ENCODE results near the gene IGFBP6.

Gene IGFBP6

DNA sequence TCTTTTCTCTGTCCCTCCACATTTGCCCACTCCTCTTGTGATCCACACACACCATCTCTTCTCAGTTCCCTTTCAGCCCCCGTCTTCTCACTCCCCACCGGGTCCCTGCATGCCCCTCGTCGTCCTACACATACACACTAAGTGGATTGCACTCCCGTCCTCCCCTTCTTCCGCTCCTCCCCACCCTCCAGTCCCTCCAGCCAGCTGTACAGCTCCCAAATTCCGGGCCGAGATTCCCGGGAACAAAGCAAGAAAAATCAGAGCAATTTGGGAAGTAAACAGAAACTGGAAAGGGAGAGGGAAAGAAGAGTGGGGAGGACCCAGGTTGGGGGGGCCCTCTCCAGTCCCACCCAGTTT is 282 bp upstream of the IGFBP6 start:
- TF ChIP-seq, protein P1, sequence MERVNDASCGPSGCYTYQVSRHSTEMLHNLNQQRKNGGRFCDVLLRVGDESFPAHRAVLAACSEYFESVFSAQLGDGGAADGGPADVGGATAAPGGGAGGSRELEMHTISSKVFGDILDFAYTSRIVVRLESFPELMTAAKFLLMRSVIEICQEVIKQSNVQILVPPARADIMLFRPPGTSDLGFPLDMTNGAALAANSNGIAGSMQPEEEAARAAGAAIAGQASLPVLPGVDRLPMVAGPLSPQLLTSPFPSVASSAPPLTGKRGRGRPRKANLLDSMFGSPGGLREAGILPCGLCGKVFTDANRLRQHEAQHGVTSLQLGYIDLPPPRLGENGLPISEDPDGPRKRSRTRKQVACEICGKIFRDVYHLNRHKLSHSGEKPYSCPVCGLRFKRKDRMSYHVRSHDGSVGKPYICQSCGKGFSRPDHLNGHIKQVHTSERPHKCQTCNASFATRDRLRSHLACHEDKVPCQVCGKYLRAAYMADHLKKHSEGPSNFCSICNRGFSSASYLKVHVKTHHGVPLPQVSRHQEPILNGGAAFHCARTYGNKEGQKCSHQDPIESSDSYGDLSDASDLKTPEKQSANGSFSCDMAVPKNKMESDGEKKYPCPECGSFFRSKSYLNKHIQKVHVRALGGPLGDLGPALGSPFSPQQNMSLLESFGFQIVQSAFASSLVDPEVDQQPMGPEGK (CRISPR knock-in tag; IDR thresholded peaks at IDR 0.05; ENCODE audit: borderline replicate concordance): peak; percentile 19; the same call in 1 of the 2 replicates
- no peak for TF ChIP-seq CSDC2 (CRISPR knock-in tag; IDR thresholded peaks at IDR 0.05)
- ATAC-seq: peak; percentile 18

DNA sequence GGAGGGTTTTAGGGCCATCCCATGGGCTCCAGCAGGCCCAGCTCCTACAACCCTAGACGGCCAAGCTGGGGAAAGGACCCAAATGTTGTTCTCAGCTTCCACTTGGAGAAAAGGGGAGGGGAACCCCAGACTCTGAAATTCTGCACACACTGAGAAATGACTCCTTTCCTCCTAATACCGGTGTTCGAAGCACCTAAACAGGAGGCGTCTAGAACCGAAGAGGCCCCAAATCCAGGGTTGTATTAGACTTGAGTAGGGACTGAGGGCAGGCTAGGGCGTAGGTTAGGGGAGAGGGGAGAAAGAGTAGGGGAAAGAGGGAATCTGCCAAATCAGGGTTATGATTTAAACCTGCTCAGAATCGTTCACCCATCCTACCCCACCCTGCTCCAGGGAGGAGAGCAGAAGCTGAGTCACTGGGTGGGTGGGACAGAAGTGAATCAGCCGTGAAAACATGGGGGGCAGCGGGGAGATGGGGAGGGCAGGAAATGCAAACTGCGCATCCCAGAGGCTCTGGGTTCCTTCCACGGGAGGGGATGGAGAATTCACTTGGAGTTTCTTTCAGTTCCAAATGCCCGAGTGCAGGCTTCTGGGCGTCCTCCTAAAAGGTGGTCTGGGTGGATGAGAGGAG is 1.0 kb downstream of the IGFBP6 start:
- ATAC-seq: peak; percentile 60
- TF ChIP-seq ZNF70 (CRISPR knock-in tag; IDR thresholded peaks at IDR 0.05): no peak
- no peak for TF ChIP-seq TOX (CRISPR knock-in tag; IDR thresholded peaks at IDR 0.05; ENCODE audit: borderline replicate concordance)
- TF ChIP-seq TCF4 (CRISPR knock-in tag; IDR thresholded peaks at IDR 0.05; ENCODE audit: borderline replicate concordance): no peak
- TF ChIP-seq CSDC2 (CRISPR knock-in tag; IDR thresholded peaks at IDR 0.05): no peak
- no peak for TF ChIP-seq OSR1 (CRISPR knock-in tag; IDR thresholded peaks at IDR 0.05)
- TF ChIP-seq, protein P1 (CRISPR knock-in tag; IDR thresholded peaks at IDR 0.05; ENCODE audit: borderline replicate concordance): peak; percentile 93; the same call in 1 of the 2 replicates

DNA sequence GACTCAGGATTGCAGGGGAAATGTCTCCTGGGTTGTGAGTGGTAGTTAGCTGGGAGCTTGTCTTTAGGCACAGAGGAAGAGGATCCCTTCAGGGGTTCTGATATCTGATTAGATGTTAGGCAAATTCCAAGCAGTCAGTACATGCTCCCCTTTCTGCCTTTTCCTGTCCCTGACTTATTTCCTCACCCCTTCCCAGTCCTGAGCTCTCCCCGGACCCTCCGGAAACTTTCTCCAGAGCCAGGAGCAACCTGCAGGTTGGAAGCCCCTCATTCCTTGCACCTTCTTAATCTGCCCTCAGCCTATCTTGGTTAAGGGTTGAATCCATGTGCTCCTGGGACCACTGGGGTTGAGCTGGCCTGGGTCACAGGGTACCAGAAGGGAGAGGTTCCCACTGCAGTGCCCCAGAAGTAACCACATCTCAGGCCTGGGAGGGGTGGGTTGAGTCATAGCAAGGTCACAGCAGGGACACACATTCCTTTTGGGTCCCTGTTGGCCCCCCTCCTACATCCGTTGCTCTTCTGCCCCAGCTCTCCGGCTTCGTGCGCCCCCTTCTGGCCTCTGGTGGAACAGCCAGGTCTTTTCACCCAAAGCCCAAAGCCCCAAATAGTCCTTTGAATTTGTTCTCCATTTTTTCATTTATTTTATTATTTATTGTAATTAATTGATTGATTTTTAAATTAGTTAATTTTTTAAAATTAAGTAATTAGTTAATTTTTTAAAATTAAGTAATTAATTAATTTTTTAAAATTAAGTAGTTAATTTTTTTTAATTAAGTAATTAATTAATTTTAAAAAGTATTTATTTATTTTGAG is 1.8 kb downstream of the IGFBP6 start:
- TF ChIP-seq, protein P2, sequence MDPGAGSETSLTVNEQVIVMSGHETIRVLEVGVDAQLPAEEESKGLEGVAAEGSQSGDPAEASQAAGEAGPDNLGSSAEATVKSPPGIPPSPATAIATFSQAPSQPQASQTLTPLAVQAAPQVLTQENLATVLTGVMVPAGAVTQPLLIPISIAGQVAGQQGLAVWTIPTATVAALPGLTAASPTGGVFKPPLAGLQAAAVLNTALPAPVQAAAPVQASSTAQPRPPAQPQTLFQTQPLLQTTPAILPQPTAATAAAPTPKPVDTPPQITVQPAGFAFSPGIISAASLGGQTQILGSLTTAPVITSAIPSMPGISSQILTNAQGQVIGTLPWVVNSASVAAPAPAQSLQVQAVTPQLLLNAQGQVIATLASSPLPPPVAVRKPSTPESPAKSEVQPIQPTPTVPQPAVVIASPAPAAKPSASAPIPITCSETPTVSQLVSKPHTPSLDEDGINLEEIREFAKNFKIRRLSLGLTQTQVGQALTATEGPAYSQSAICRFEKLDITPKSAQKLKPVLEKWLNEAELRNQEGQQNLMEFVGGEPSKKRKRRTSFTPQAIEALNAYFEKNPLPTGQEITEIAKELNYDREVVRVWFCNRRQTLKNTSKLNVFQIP (CRISPR knock-in tag; IDR thresholded peaks at IDR 0.05; ENCODE audit: borderline replicate concordance, low read depth): no peak
- TF ChIP-seq BACH2 (CRISPR knock-in tag; IDR thresholded peaks at IDR 0.05; ENCODE audit: borderline replicate concordance): no peak
- TF ChIP-seq, protein P1 (CRISPR knock-in tag; IDR thresholded peaks at IDR 0.05; ENCODE audit: borderline replicate concordance): peak; percentile 94
- TF ChIP-seq, protein P3, sequence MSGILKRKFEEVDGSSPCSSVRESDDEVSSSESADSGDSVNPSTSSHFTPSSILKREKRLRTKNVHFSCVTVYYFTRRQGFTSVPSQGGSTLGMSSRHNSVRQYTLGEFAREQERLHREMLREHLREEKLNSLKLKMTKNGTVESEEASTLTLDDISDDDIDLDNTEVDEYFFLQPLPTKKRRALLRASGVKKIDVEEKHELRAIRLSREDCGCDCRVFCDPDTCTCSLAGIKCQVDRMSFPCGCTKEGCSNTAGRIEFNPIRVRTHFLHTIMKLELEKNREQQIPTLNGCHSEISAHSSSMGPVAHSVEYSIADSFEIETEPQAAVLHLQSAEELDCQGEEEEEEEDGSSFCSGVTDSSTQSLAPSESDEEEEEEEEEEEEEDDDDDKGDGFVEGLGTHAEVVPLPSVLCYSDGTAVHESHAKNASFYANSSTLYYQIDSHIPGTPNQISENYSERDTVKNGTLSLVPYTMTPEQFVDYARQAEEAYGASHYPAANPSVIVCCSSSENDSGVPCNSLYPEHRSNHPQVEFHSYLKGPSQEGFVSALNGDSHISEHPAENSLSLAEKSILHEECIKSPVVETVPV (CRISPR knock-in tag; IDR thresholded peaks at IDR 0.05): no peak
- TF ChIP-seq ZNF70 (CRISPR knock-in tag; IDR thresholded peaks at IDR 0.05): no peak
- TF ChIP-seq ZNF8 (CRISPR knock-in tag; IDR thresholded peaks at IDR 0.05): no peak
- TF ChIP-seq SNAI2 (CRISPR knock-in tag; IDR thresholded peaks at IDR 0.05): no peak
- TF ChIP-seq TOX (CRISPR knock-in tag; IDR thresholded peaks at IDR 0.05; ENCODE audit: borderline replicate concordance): no peak
- peak; percentile 93; the same call in 1 of the 2 replicates for TF ChIP-seq CSDC2 (CRISPR knock-in tag; IDR thresholded peaks at IDR 0.05)
- TF ChIP-seq ZFP3 (CRISPR knock-in tag; IDR thresholded peaks at IDR 0.05): peak; percentile 76
- peak; percentile 68 for ATAC-seq

DNA sequence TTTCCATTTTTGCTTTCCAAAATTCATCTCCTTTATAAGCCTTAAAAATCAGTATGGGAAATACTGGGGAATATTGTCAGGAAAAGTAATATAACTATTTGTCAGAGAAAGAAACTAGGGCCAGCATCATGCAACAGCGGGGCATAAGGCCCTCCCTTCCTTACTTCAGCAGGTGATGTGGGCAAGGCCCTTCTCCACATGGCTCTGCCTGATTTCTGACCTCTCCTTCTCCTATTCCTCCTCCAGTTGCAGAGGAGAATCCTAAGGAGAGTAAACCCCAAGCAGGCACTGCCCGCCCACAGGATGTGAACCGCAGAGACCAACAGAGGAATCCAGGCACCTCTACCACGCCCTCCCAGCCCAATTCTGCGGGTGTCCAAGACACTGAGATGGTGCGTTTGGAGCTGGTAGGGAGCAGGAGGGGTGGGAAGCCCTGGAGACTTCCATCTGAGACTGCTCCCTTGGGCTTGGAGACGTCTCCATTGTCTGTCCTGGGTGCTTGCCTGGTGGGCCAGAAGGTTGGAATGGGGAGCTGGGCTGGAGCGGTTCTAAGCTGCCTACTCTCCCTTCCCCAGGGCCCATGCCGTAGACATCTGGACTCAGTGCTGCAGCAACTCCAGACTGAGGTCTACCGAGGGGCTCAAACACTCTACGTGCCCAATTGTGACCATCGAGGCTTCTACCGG is 3.1 kb downstream of the IGFBP6 start:
- TF ChIP-seq SNAI2 (CRISPR knock-in tag; IDR thresholded peaks at IDR 0.05): no peak
- no peak for ATAC-seq

DNA sequence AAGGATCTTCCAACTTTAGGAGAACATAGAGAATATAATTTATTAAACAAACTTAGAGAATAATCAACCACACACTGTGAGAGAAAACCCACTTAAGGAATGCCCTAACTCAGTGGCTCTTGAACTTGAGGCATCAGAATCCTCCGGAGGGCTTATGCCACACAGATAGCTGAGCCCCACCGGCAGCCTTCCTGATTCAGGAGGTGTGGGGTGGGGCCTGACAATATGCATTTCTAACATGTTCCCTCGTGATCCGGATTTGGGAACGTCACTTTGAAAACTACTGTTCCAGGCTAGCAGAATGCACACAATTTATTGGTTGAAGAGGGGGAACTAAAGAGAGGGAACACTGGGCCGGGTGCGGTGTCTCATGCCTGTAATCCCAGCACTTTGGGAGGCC is 3.8 kb downstream of the IGFBP6 start:
- no peak for ATAC-seq
- TF ChIP-seq SNAI2 (CRISPR knock-in tag; IDR thresholded peaks at IDR 0.05) (no peak), ZFP3 (CRISPR knock-in tag; IDR thresholded peaks at IDR 0.05) (no peak), ISL1 (CRISPR knock-in tag; IDR thresholded peaks at IDR 0.05) (no peak), ZC3H10 (CRISPR knock-in tag; IDR thresholded peaks at IDR 0.05) (no peak), TCF4 (CRISPR knock-in tag; IDR thresholded peaks at IDR 0.05; ENCODE audit: borderline replicate concordance) (no peak), ZNF8 (CRISPR knock-in tag; IDR thresholded peaks at IDR 0.05) (no peak), CSDC2 (CRISPR knock-in tag; IDR thresholded peaks at IDR 0.05) (no peak), ARNTL (CRISPR knock-in tag; IDR thresholded peaks at IDR 0.05; ENCODE audit: borderline replicate concordance, low read depth) (no peak)
- TF ChIP-seq, protein P2 (CRISPR knock-in tag; IDR thresholded peaks at IDR 0.05; ENCODE audit: borderline replicate concordance, low read depth): no peak
- TF ChIP-seq, protein P1 (CRISPR knock-in tag; IDR thresholded peaks at IDR 0.05; ENCODE audit: borderline replicate concordance): no peak
